Sigmoid colon (tissue), 7 donors: ENCODE measurements around the gene ARL6IP4. TPM values are rescaled to one million over a fixed set of nuclear protein-coding genes. Genes with fewer than 3 reads are reported as not detected.

Experiments
- DNase-seq: peaks from one replicate; pipeline ENCODE4 v3.0.0-alpha.2; 2019
- H3K27ac ChIP-seq, 4 donors: fragments of 200-600 bp; sonication (generic); one replicate each; pipeline ENCODE4 v1.5.1; 2016 to 2019; ENCODE audit warnings: mild to moderate bottlenecking in 1 of 4
- H3K27me3 ChIP-seq, 3 donors: fragments of 200-600 bp; sonication (generic); one replicate each; pipeline ENCODE4 v1.5.1; 2019; ENCODE audit warnings: mild to moderate bottlenecking in 1 of 3
- H3K36me3 ChIP-seq, 4 donors: fragments of 200-600 bp; sonication (generic); one replicate each; pipeline ENCODE4 v1.5.1; 2016 to 2019
- H3K4me1 ChIP-seq, 4 donors: fragments of 200-600 bp; sonication (generic); one replicate each; pipeline ENCODE4 v1.5.1; 2017 to 2019
- H3K4me3 ChIP-seq, 4 donors: fragments of 200-600 bp; sonication (generic); one replicate each; pipeline ENCODE4 v1.5.1; 2017 to 2019; ENCODE audit warnings: mild to moderate bottlenecking in 2 of 4, moderate library complexity in 1 of 4
- H3K9me3 ChIP-seq, 4 donors: fragments of 200-600 bp in 3 of 4; sonication (generic) in 3 of 4; one replicate each; pipeline versions ENCODE4 v1.5.1 to v1.6.1; 2013 to 2019
- EP300 ChIP-seq, 4 donors: sonication (generic); formaldehyde crosslinking; IDR thresholded peaks; one replicate each; pipeline ENCODE4 v1.6.1; 2017; ENCODE audit warnings: antibody characterized with exemption in 4 of 4
- POLR2A ChIP-seq, 2 donors: fragments of 450-650 bp; IDR thresholded peaks; one replicate each; pipeline ENCODE4 v1.6.1; 2016; ENCODE audit warnings: antibody characterized with exemption in 2 of 2, mild to moderate bottlenecking in 2 of 2, moderate library complexity in 2 of 2
- POLR2AphosphoS5 ChIP-seq, 4 donors: sonication (generic); formaldehyde crosslinking; IDR thresholded peaks; one replicate each; pipeline ENCODE4 v1.6.1; 2017; ENCODE audit warnings: antibody characterized with exemption in 4 of 4
- WGBS, 2 donors: extraction: QIAGEN DNeasy Blood & Tissue Kit; methylation state at CpG; one replicate each; pipeline ENCODE4 v1.1.7; 2013; 5-methylcytosine and 5-hydroxymethylcytosine counted together
- intact Hi-C: fragments of 100-400 bp; cut with DNase I; formaldehyde crosslinking; loops from one replicate; pipeline ENCODE4 v1.15.1; 2023
- polyA plus RNA-seq, 3 donors: library from polyadenylated mRNA; stranded (reverse); fragments of 200-250 nt; gene quantifications; one replicate each; pipeline ENCODE4 v1.2.3, GENCODE V29; 2013
- total RNA-seq, 4 donors: library from RNA; depleted of rRNA; stranded (reverse); fragments of >200 nt; gene quantifications; one replicate each; pipeline ENCODE4 v1.1.0, GENCODE V29; 2016
- TF ChIP-seq, protein P1 (sequence below), 4 experiments: fragments of 450-650 bp in 3 of 4; fragments of 200-600 bp in 1 of 4; IDR thresholded peaks; one replicate each; pipeline ENCODE4 v1.5.1; 2016 to 2019; ENCODE audit warnings: antibody characterized with exemption in 4 of 4, mild to moderate bottlenecking in 3 of 4, moderate library complexity in 2 of 4
- donor health status: healthy with polysubstance abuse.
- donor health status: Bipolar disorder and iron deficiency.
- donor health status: healthy.

The ARL6IP4 gene
- total and polyA plus RNA-seq, 7 donors = 211 to 358 (median 312) TPM

DNA sequence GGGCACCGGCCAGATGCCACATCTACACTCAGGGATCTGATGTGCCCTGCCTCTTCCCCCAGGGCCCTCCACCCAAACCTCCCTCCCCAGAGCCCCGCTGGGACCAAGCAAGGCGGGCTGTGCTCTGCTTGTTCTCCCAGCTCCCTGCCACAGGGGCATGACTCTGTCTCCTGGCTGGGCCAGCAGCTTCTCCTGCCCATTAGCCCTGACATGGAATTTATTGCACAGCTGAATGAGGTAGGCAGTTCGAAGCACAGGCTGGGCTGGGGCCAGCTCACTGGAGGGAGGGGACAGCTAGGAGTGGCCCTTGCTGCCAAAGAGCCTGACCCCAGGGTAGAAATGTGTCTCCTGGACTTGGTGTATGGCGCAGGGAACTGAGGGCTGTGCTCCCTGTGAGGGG is 42.4 kb downstream of the ARL6IP4 start:
- no peak for TF ChIP-seq POLR2AphosphoS5 (IDR thresholded peaks at IDR 0.05)

DNA sequence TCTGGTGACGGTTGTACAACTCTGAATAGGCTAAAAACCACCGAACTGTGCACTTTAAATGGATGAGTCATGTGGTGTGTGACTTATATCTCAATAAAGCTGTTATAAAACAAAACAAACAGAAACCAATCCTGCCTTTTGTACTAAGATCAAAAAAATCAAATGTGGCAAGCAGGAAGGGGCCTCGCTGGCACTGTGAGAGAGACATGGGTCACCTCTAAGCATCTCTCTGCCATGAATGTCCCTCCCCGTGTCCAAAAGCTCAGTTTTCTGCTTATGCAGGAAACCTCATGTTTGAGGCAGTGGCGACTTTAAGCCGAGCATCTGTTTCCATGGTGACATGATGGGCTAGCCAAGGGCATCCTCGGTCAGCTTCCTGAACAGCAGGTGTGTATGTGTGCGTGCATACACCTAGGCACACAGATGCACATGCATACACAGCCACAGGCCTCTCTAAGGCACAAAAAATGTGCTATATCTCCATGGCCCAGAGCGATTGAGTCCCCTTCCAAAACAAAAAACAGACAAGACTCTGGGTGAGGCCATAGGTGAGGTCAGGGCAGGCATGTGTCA is 44.4 kb downstream of the ARL6IP4 start:
- H3K9me3 ChIP-seq = no peaks in the 10 kb centered on the region
- intact Hi-C loops = no loop called here
- H3K27ac ChIP-seq = no peak overlapping the region
- TF ChIP-seq EP300 (IDR thresholded peaks at IDR 0.05) = no peak
- TF ChIP-seq, protein P1, sequence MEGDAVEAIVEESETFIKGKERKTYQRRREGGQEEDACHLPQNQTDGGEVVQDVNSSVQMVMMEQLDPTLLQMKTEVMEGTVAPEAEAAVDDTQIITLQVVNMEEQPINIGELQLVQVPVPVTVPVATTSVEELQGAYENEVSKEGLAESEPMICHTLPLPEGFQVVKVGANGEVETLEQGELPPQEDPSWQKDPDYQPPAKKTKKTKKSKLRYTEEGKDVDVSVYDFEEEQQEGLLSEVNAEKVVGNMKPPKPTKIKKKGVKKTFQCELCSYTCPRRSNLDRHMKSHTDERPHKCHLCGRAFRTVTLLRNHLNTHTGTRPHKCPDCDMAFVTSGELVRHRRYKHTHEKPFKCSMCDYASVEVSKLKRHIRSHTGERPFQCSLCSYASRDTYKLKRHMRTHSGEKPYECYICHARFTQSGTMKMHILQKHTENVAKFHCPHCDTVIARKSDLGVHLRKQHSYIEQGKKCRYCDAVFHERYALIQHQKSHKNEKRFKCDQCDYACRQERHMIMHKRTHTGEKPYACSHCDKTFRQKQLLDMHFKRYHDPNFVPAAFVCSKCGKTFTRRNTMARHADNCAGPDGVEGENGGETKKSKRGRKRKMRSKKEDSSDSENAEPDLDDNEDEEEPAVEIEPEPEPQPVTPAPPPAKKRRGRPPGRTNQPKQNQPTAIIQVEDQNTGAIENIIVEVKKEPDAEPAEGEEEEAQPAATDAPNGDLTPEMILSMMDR (IDR thresholded peaks at IDR 0.05) = no peak
- no peak for TF ChIP-seq POLR2A (IDR thresholded peaks at IDR 0.05)
- TF ChIP-seq POLR2AphosphoS5 (IDR thresholded peaks at IDR 0.05) = no peak
- no peaks in the 10 kb centered on the region for H3K4me1 ChIP-seq
- no peak for DNase-seq
- WGBS, 2 donors = 17 to 54% methylated on average over 9 of the region's 9 CpGs
- no peak overlapping the region for H3K4me3 ChIP-seq
- peaks cover 0 to 16% (median 1%) of the 10 kb centered on the region in 4 donors for H3K36me3 ChIP-seq
- no peaks in the 10 kb centered on the region for H3K27me3 ChIP-seq

More for the DNA sequence above, 42.4 kb downstream of the ARL6IP4 start:
- Histone ChIP-seq H3K4me3 (no peak overlapping the region), H3K4me1 (no peaks in the 10 kb centered on the region), H3K9me3 (no peaks in the 10 kb centered on the region), H3K27me3 (no peaks in the 10 kb centered on the region), H3K36me3 (peaks cover 0 to 12% (median 1%) of the 10 kb centered on the region in 4 donors), H3K27ac (no peak overlapping the region)
- intact Hi-C loops = no loop called here
- WGBS, 2 donors = 84 to 90% methylated on average over 5 of the region's 5 CpGs
- no peak for DNase-seq

GRCh38 chr12:123026094-123026853 is 45.8 kb downstream of the ARL6IP4 start:
- WGBS, 2 donors = 92 to 94% methylated on average over 9 of the region's 9 CpGs

GRCh38 chr12:123027726-123028445 is 47.4 kb downstream of the ARL6IP4 start:
- no peak for DNase-seq
- H3K9me3 ChIP-seq = no peaks in the 10 kb centered on the region
- no peak overlapping the region for H3K4me3 ChIP-seq
- WGBS, 2 donors = 87 to 89% methylated on average over 19 of the region's 19 CpGs
- H3K4me1 ChIP-seq = no peaks in the 10 kb centered on the region
- no peak overlapping the region for H3K27ac ChIP-seq
- intact Hi-C loops = no loop called here
- TF ChIP-seq EP300 (IDR thresholded peaks at IDR 0.05) (no peak), POLR2A (IDR thresholded peaks at IDR 0.05) (no peak), POLR2AphosphoS5 (IDR thresholded peaks at IDR 0.05) (no peak)
- TF ChIP-seq, protein P1 (IDR thresholded peaks at IDR 0.05) = no peak
- no peaks in the 10 kb centered on the region for H3K27me3 ChIP-seq
- peaks cover 0 to 36% (median 1%) of the 10 kb centered on the region in 4 donors for H3K36me3 ChIP-seq

More at GRCh38 chr12:123026094-123026853, 45.8 kb downstream of the ARL6IP4 start:
- TF ChIP-seq EP300 (IDR thresholded peaks at IDR 0.05) = no peak
- TF ChIP-seq, protein P1 (IDR thresholded peaks at IDR 0.05) = no peak
- no peak for TF ChIP-seq POLR2AphosphoS5 (IDR thresholded peaks at IDR 0.05)
- TF ChIP-seq POLR2A (IDR thresholded peaks at IDR 0.05) = no peak
- no peaks in the 10 kb centered on the region for H3K9me3 ChIP-seq
- no peak for DNase-seq
- H3K4me1 ChIP-seq = no peaks in the 10 kb centered on the region
- H3K27me3 ChIP-seq = no peaks in the 10 kb centered on the region
- H3K36me3 ChIP-seq = peaks cover 0 to 20% (median 1%) of the 10 kb centered on the region in 4 donors
- intact Hi-C loops = no loop called here
- no peak overlapping the region for H3K4me3 ChIP-seq
- no peak overlapping the region for H3K27ac ChIP-seq

DNA sequence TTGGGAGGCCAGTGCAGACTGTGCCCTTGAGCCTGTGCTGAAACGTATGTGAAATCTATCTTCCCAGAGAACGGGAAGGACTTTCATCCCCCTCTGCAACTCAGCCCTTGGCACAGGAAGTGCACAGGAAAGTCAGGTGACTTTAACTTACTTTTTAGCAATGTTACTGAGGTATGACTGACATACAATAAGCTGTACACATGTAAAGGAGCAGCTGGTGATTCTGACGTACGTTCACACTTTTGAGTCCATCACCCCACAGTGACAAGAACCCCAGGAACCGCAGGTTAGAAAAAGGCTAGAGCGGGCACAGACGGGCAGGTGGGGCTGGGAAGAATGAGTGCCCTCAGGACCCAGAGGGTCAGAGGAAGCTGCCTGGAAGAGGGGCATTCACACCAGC is 48.0 kb downstream of the ARL6IP4 start:
- Histone ChIP-seq H3K9me3 (no peaks in the 10 kb centered on the region), H3K36me3 (peaks cover 0 to 42% (median 4%) of the 10 kb centered on the region in 4 donors), H3K4me1 (no peaks in the 10 kb centered on the region), H3K4me3 (no peak overlapping the region), H3K27ac (no peak overlapping the region), H3K27me3 (no peaks in the 10 kb centered on the region)
- 84 to 89% methylated on average over 7 of the region's 7 CpGs for WGBS, 2 donors
- intact Hi-C loops = no loop called here
- DNase-seq = no peak
- TF ChIP-seq POLR2A (IDR thresholded peaks at IDR 0.05) (no peak), POLR2AphosphoS5 (IDR thresholded peaks at IDR 0.05) (no peak), EP300 (IDR thresholded peaks at IDR 0.05) (no peak)
- TF ChIP-seq, protein P1 (IDR thresholded peaks at IDR 0.05) = no peak
